ENCODE results near the gene PROCA1.

DNA sequence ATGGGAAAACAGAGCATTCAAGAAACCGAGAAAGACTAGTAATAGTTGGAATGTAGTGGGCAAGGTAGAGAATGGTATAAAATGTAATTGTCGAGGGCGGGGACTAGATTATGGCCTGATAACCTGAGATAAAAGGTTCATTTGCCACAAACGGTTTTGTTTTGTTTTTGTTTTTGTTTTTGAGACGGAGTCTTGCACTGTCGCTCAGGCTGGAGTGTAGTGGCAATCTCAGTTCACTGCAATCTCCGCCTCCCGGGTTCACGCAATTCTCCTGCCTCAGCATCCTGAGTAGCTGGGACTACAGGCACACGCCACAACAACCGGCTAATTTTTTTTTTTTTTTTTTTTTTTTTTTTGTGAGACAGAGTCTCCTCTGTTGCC, 18.3 kb upstream of the PROCA1 start:
- TF ChIP-seq, protein P1, sequence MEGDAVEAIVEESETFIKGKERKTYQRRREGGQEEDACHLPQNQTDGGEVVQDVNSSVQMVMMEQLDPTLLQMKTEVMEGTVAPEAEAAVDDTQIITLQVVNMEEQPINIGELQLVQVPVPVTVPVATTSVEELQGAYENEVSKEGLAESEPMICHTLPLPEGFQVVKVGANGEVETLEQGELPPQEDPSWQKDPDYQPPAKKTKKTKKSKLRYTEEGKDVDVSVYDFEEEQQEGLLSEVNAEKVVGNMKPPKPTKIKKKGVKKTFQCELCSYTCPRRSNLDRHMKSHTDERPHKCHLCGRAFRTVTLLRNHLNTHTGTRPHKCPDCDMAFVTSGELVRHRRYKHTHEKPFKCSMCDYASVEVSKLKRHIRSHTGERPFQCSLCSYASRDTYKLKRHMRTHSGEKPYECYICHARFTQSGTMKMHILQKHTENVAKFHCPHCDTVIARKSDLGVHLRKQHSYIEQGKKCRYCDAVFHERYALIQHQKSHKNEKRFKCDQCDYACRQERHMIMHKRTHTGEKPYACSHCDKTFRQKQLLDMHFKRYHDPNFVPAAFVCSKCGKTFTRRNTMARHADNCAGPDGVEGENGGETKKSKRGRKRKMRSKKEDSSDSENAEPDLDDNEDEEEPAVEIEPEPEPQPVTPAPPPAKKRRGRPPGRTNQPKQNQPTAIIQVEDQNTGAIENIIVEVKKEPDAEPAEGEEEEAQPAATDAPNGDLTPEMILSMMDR (IDR thresholded peaks at IDR 0.05; ENCODE audit: low read depth, low read length, poor library complexity, severe bottlenecking): no peak
- no peak for TF ChIP-seq EZH2phosphoT487 (IDR thresholded peaks at IDR 0.05; ENCODE audit: borderline replicate concordance, low read length)
